Activated CD4-positive, alpha-beta T cell treated with anti-CD3 and anti-CD28 coated beads for 4 hours (primary cell): Measurements from ENCODE around the gene KRTAP20-4.

Experiments used
- DNase-seq, 2 donors: peaks; one replicate each; pipeline ENCODE4 v3.0.0-alpha.2; 2020

The KRTAP20-4 gene

GRCh38 chr21:30668776-30669175 lies 48.3 kb downstream of the KRTAP20-4 start:
- no peak for DNase-seq
